GM19395 (cell line): ENCODE data around the gene C10orf62.
"Not testable (repeated sequence)": the region's sequence is repeated elsewhere in the genome, so short reads cannot be mapped to it uniquely, and the experiment has no call there.

ENCODE experiments used
- ATAC-seq: cut with Tn5 transposase; IDR thresholded peaks from one replicate; pipeline ENCODE4 v1.9.1; 2021; ENCODE audit warnings: mild to moderate bottlenecking, moderate library complexity; ENCODE audit not compliant: unreplicated experiment

Gene C10orf62, protein sequence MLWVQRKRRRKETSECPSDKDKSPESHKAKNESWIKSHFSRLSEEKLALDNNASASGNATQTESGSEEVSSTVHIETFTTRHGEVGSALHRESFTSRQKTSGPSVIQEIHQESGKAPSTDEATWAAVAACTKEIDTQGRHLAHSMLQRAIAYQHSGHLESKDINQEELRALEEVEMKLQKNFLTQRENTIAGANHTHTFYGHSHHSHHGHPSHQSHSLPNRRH

DNA sequence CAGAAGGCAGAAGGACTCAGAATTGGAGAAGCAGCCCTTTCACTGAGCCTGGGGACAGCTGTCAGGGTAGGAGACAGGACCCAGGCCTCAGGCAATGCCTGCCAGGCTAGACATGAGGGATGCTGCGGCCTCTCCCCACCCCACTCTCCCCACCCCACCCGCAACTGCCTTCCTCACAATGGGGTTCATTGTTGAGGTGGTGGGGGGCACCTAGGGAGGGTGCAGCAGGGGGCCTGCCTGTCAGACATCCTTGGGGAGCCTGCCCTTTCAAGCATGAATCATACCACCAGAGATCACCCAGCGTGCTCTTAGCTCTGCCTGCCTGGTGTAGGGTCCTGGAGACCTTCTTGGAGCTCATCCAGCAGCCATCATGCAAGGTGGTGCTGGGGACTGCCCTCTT is at the start of gene C10orf62:
Gene C10orf62 (plus strand): TSS at position 243 of the 400 bp plus-strand sequence. CDS start 177 bp downstream, outside the sequence.
- ATAC-seq = no peak

DNA sequence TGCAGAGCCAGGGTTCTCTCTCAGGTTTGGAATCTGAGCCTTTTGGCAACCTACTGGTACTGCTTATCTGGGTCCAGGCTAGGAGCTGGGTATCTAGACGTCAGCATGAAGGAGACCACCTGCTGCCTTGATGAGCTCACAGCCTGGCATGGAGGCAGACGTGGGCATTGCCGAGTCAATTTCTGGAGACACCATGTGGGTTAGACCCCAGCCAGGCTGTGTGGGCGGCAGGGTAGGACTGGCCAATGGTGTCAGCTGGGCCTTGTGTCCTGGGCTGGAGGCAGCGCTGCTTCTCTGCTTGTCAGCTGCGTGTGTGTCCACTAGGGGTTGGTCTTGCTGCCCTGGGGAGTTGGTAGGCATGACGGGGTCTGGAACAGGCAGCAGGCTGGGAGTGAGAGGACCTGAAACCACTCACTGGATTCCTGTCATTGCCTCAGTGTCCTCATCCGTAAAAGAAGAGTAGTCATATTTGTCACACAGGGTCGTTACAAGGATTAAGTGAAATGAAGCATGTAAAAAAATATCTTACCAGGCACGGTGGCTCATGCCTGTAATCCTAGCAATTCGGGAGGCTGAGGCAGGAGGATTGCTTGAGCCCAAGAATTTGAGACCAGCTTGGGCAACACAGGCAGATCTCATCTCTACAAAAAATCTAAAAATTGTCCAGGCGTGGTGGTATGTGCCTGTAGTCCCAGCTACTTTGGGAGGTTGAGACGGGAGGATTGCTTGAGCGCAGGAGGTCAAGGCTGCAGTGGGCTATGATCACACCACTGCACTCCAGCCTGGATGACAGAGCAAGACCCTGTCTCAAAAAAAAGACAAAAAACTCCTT is 48.6 kb upstream of the C10orf62 start:
- no peak for ATAC-seq

DNA sequence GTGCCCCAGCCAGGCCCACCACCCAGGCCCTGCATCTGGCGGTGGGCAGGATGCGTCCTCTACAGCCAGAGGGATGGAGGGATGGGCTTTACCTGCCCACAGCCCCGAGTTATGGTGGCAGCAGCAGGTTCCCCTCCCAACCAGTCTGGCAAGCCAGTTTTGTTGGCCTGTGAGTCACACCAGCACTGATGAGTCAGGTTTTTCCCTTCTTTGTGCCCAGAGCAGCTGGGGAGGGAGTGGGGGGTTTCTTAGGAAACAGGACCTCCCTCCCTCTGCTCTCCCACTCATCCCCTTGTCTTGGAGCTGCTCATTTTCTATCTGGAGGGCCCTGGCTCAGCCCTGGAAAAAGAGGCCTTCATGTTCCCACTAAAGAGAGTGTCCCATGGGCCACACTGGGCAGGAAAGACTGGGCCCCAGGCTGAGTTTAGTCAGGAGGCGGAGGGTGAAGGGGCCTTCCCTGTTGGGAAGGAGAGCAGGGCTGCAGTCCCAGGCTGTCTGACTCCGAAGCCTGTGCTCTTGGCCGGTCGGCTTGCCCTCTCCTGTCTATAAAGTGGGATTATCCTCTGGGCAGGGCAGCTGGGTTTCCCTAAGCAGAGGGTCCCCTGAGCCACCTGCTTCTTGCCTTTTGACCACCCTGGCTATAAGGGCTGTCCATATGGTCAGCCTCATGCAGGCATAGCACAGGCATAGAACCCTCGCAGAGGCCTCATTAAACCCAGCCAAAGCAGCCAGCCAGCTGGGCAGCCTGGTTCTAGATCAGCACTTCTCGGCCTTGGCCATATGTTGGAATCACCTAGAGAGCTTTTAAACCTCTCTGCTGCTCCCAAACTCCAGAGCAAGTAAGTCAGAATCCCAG is 47.1 kb upstream of the C10orf62 start:
- no peak for ATAC-seq

DNA sequence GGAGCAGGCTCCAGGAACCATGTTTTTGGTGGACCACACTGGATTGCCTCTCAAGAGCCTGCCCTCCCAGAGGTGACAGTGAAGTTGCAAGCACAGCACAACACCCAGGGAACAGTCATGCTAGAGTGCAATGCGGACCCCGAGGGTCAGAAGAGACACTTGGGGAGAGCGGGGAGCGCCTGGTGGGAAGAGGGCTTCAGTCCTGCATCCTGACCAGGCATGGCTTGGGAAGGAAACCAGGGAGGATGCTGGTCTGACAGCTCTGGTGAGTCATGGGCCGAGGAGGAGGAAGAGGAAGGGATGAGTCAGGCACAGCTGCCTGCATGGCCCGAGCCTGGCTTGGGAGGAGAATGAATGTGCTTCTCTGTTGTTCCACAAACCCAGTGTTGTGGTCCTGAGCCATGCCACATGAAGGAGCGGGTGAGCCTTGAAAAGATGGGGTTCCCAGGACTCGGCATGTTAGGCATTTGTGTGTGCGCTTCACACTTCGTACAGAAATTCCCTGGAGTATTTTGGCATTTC is 46.4 kb upstream of the C10orf62 start:
- no peak for ATAC-seq

DNA sequence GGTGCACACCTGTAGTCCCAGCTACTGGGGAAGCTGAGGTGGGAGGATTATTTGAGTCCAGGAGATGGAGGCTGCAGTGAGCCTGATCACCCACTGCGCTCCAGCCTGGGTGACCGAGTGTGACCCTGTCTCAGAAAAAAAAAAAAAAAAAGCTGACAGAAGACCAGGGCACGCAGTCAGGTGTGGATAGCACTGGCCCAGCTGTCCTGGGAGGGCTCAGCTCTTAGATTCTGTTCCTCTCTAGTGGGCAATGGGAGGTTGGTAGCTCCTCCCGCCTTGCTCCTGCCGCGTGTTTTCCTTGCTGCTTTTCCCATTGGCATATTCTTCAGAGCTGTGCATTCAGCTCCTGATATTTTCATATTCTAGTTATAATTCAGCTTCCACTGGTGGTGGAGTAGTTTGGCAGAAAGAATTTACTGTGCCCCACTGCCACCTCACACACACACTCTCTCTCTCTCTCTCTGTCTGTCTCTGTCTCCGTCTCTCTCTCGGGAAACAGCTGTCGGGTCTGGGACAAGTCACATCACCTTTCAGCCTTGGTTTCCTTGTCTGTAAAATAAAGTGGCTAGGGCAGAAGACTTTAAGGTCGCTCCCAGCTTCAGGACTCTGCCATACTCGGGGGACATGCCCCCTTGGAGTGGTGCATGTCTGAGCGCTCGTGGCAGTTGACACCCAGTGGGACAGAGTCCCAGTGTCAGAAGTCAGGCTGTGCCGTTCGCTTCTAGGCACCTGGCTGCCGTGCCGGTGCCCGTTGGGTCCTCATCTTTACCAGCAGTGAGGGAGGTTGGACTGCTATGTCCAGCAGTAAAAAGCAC is 42.9 kb upstream of the C10orf62 start:
- ATAC-seq = no peak

DNA sequence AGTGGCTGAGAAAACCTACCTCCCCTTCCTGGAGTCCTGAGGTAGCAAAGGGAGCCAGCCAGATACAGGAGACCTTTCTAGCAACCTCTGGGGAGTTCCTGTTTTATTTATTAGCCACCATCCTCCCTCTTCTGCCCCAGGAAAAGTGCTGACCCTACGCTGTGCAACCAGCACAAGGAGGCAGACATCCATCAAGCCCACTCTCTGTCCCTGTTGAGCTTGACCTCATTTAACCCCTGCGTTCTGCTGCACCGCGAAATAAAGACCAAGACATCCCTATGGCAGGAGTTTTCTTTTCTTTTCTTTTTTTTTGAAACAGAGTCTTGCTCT is 42.3 kb upstream of the C10orf62 start:
- ATAC-seq = no peak

DNA sequence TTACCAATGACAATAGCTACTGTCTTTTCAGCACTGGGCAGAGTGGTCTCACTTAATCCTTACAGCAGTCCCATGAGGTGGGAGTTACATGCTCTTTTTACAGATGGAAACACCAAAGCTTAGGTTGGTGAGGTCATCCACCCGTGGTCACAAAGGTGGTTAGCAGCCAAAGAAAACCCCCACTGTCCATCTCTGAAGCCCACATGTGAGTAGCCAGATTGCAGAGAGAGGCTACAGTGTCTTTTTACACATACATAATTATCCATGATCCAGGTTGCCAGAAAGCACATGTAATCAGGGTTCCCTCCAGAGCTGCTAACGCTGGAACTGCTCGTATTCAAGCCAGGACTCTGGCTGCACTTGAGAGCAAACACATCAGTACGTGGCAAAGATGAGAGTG is 41.6 kb upstream of the C10orf62 start:
- no peak for ATAC-seq

DNA sequence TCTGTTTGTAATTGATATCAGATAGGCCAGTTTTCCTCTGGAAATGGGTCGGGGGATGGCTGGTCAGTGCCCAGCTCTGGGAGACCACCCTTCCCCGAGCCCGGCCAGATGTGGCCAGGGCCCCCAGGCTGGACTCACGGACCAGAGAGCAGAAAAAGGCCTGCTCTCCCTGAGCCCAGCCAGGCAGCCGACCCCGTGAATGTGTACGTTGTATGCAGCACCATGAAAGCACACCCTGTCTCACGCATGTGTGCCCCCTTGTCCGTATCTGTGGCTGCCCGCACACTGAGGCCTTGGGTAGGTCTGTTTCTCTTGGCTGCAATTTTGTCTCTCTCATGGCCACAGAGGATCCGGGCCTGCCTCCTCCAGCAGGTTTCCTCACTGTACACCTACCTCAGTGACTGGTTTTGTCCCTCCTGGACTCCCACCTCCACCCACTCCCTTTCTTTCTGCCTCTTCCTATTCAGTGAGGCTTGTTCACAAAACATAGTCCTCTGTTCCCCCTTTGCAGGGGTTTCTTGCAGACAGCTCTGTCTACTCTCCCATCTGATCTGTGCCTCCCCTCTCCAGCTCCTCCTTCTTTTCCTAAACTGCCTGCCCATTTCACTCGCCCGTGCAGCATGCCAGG is 40.6 kb upstream of the C10orf62 start:
- no peak for ATAC-seq

DNA sequence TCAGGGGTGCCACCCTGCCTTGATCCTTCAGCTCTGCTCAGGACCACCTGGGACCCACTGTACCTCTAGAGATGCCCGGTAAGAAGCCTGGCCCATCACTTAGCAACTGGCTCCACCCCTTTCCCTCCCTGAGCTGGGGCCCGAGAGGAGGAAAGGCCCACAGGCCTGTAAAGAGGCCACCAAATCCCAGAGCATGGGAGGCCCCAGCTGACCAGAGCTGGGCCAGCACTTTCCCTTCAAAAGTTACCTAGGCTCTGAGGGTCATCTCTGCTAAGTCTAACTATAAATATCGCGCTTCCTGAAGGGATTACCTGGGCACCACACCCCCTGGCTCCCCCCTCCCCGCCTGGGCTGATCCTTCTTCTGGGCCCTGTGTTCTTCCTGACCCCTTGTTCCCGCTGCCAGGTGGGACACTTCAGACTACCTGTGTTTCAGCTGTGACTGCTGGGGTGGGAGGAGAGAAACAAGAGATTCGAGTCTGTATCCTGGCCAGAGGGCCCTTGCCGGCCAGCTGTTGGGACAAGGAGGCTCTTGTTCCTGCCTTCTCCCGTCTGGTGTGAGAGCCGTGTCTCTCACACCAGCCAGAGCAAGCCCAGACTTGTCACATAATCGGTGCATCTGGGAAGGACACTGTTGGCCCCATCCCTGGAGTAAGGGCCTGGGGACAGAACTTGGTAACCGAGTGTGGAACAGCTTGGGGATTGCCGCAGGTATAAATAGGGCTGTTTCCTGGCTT is 39.8 kb upstream of the C10orf62 start:
- no peak for ATAC-seq

DNA sequence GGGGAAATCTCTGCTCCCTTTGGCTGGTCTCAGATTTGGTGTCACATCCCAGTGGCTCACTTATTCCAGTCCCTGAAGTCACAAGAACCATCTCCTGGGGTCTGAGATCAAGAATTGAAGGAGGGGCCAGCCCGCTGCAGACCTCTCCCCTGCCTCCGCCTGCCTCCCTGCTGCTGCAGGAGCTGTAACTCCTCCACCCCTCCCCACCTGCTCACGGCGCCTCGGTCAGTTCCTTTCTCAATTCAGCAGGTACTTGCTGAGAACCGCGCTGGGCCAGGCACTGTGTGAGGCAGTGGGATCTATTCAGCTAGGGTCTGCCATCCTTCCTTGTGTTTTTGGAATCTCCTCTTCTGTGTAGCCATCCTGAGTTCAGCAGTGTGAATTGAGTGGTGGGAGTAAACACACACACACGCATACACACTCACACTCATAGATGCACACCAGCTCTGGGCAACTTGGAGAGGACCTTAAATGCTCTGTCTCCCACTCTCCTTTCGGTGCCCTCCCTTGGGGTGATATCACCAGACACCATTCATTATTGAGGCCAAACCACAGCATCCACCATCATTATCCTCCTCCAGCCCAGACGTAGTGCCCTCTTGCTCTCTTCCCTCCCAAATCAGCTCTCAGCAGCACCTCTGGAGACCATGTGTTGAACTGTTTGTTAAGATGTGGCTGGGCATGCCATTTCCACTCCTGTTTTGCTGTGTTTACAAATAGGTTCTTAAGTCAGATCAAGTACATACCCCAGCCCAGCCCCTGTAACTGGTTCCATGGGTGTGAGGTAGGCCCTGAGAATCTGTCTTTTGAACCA is 39.0 kb upstream of the C10orf62 start:
- ATAC-seq = no peak

DNA sequence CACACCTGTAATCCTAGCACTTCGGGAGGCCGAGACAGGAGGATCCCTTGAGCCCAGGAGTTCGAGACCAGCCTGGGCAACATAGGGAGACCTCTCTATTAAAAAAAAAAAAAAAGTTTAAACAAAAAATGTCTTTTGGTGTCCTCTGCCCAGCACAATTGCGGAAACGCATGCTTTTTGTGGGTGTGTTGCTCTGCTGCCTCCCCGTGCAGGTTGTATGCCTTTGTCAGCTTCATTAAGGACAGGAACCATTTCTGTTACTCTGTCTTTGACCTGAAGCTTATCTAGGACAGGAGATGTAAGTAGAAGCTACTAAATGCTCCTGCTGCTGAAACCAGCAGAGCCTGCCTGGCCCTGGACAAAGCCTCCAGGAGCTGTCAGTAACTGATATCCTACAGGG is 38.2 kb upstream of the C10orf62 start:
- no peak for ATAC-seq

DNA sequence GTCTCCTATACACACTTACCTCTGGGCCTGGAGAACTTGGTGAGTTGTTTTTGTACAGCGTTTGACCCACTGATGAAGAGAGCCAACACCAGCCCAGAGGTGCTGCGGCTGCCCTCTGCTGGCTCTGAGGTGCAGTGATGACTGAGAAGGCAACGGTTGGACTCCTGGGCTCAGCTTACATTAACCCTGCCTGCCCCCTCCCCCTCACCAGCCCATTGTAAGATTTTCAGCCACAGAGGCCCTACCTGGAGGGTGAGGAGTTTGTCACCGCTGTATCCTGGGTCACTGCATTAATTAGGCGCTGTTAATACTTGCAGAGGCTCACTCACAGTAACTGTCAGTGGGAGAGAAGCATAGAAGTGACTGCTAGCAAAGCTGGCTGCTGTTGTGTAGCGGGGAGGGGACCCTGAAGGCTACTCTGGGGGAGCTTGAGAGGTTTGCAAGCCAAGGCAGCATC is 35.9 kb upstream of the C10orf62 start:
- no peak for ATAC-seq

DNA sequence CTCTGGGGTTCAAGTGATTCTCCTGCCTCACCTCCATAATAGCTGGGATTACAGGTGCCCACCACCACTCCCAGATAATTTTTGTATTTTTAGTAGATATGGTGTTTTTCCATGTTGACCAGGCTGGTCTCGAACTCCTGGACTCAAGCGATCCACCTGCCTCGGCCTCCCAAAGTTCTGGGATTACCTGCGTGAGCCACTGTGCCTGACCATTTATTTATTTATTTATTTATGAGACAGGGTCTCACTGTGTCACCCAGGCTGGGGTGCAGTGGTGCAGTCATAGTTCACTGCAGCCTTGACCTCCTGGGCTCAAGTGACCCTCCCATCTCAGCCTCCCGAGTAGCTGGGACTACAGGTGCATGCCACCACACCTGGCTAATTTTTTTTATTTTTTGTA is 35.2 kb upstream of the C10orf62 start:
- not testable (repeated sequence) for ATAC-seq

DNA sequence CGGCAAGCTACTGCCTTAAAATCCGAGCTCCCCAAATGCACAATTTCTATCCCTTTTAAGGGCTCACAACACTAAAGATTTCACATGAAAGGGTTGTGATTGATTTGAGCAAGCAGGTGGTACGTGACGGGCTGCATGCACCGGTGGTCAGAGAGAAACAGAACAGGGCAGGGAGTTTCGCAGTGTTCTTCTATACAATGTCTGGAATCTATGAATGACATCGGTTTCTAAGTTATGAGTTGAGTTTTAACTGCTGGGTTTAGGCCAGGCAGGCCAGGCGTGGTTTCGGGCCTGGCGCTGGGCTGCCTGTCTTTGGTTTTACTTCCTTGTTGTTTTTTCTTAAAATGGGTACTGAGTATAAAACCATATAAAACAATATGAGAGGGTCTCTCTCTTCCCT is 34.0 kb upstream of the C10orf62 start:
- not testable (repeated sequence) for ATAC-seq

DNA sequence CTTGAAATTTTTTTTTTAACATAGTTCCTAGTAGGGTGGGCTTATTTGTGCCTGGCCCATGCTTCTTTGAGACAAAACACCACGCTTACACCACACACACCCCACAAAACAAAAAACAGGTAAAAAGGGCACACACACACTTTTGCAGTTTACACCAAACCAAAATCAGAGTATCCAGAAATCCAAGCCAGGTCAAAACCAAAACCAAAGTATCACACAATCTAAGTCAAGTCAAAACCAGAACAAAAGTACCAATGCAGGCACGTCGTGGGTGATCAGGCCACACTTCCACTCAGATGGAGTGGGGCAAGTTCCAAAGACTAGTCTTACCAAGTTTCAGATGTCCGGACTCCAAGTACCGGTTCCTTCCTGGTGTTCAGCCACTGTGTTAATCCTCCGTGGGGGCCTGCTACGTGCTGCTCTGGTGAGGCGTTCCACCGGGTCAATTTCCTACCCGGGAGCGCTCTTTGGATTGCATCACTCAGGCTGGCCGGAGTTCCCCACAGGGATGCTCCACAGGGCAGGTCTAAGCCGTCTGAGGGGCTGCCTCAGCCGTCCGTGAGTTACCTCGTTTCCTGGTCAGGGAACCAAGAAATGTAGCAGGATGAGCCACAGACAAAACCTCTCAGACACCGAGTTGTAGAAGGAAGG is 28.7 kb upstream of the C10orf62 start:
- not testable (repeated sequence) for ATAC-seq

DNA sequence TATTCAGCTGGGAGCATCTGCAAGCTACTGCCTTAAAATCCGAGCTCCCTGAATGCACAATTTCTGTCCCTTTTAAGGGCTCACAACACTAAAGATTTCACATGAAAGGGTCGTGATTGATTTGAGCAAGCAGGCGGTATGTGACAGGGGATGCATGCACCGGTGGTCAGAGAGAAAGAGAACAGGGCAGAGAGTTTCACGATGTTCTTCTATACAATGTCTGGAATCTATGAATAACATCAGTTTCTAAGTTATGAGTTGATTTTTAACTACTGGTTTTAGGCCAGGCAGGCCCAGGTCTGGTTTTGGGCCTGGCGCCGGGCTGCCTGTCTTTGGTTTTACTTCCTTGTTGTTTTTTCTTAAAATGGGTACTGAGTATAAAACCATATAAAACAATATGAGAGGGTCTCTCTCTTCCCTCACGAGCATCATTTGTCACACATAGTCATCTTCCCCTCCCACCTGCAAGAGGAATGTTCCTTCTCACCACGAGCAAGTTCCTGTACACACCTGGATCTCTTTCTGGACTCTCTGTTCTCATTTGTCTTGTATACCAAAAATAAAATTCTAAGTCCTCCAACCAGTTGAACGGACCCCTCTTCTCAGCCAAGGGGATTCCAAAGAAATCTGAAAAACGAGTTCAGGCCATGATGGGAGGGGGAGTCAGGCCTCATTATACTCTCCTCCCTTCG is 28.0 kb upstream of the C10orf62 start:
- not testable (repeated sequence) for ATAC-seq

DNA sequence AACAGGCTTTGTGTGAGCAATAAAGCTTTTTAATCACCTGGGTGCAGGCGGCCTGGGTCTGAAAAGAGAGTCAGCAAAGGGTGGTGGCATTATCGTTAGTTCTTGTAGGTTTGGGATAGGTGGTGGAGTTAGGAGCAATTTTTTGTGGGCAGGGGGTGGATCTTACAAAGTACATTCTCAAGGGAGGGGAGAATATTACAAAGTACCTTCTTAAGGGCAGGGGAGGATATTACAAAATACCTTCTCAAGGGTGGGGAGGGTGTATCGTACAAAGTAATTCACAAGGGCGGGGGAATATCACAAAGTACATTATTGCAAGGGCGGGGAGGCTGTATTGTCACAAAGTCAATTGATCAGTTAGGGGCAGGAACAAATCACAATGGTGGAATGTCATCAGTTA is 27.2 kb upstream of the C10orf62 start:
- ATAC-seq = not testable (repeated sequence)
